NT2/D1 (cell line): ENCODE data around the gene NTN3.

Experiments
- DNase-seq: peaks from one replicate; pipeline ENCODE4 v3.0.0-alpha.2; 2011; ENCODE audit warnings: low read depth, low spot score
- H3K27me3 ChIP-seq: 2 replicates; pipeline ENCODE4 v1.6.0; 2011; ENCODE audit warnings: mild to moderate bottlenecking; ENCODE audit not compliant: insufficient read length, insufficient read depth
- H3K36me3 ChIP-seq: 2 replicates; pipeline ENCODE4 v1.6.1; 2011; ENCODE audit warnings: mild to moderate bottlenecking, low read length, mixed read lengths; ENCODE audit not compliant: insufficient read depth, insufficient read length
- H3K4me1 ChIP-seq: 2 replicates; pipeline ENCODE4 v1.5.1; 2011; ENCODE audit not compliant: insufficient read depth, insufficient read length
- H3K4me3 ChIP-seq: 2 replicates; pipeline ENCODE4 v1.5.1; 2011; ENCODE audit warnings: low read depth; ENCODE audit not compliant: insufficient read length
- H3K9ac ChIP-seq: 2 replicates; pipeline ENCODE4 v1.6.0; 2011; ENCODE audit warnings: low read depth; ENCODE audit not compliant: insufficient read length
- H3K9me3 ChIP-seq: 2 replicates; pipeline ENCODE4 v1.5.1; 2011; ENCODE audit warnings: mild to moderate bottlenecking, low read length; ENCODE audit not compliant: insufficient read depth
- SUZ12 ChIP-seq: IDR thresholded peaks from 2 replicates; pipeline ENCODE4 v1.6.1; 2011; ENCODE audit not compliant: insufficient read length, insufficient read depth; ENCODE audit errors: extremely low read depth
- YY1 ChIP-seq: IDR thresholded peaks from 2 replicates; pipeline ENCODE4 v1.6.1; 2011; ENCODE audit not compliant: insufficient read length, insufficient read depth
- ZNF274 ChIP-seq: IDR thresholded peaks from 2 replicates; pipeline ENCODE4 v1.6.1; 2011; ENCODE audit warnings: mild to moderate bottlenecking, low read depth, low read length

Gene NTN3

GRCh38 chr16:2472488-2472864, 1.4 kb downstream of the NTN3 start:
- TF ChIP-seq SUZ12 (no peak), ZNF274 (no peak), YY1 (no peak)
- Histone ChIP-seq H3K36me3 (no peaks in the 10 kb centered on the region), H3K4me1 (peaks cover 46% of the 10 kb centered on the region), H3K4me3 (no peak overlapping the region), H3K27me3 (peaks cover 33% of the 10 kb centered on the region), H3K9ac (peak overlapping the region; percentile 76), H3K9me3 (no peaks in the 10 kb centered on the region)
- no peak for DNase-seq

DNA sequence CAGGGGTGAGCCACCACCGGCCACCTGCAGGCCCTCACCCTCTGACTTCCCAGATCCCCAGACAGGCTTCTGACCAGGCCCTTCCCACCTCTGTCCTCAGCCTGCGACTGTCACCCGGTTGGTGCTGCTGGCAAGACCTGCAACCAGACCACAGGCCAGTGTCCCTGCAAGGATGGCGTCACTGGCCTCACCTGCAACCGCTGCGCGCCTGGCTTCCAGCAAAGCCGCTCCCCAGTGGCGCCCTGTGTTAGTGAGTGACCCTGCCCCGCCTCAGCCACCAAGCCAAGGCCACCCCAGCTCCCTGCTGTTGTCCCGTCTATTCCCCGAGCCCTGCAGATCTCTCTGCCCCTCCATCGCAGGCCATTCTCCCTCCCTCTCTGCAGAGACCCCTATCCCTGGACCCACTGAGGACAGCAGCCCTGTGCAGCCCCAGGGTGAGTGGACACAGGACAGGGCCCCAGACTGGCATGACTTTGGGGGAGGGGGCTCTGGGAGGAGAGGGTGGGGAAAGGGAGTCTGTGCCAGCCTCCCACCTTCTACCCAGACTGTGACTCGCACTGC, 1.9 kb downstream of the NTN3 start:
- DNase-seq = no peak
- peak overlapping the region; percentile 70 for H3K4me3 ChIP-seq
- peaks cover 46% of the 10 kb centered on the region for H3K4me1 ChIP-seq
- H3K36me3 ChIP-seq = no peaks in the 10 kb centered on the region
- H3K27me3 ChIP-seq = peaks cover 33% of the 10 kb centered on the region
- TF ChIP-seq ZNF274 = no peak
- TF ChIP-seq SUZ12 = no peak
- TF ChIP-seq YY1 = no peak
- no peaks in the 10 kb centered on the region for H3K9me3 ChIP-seq
- peak overlapping the region; percentile 69 for H3K9ac ChIP-seq

DNA sequence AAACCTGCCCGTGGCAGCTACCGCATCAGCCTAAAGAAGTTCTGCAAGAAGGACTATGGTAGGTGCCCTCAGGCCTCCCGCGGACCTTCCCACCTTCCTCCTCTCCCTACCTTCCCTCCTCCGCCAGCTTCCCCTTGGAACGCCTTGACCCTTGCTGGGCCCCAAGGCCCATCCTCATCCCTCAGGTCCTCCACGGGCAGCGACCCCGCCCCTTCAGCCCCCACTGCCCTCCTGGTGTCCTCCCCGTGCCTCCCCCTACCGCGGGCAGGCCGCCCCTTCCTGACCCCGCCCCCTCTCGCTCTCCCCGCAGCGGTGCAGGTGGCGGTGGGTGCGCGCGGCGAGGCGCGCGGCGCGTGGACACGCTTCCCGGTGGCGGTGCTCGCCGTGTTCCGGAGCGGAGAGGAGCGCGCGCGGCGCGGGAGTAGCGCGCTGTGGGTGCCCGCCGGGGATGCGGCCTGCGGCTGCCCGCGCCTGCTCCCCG, 2.4 kb downstream of the NTN3 start:
- Histone ChIP-seq H3K27me3 (peaks cover 33% of the 10 kb centered on the region), H3K4me1 (peaks cover 46% of the 10 kb centered on the region), H3K4me3 (peak overlapping the region; percentile 70), H3K36me3 (no peaks in the 10 kb centered on the region), H3K9ac (peak overlapping the region; percentile 69), H3K9me3 (no peaks in the 10 kb centered on the region)
- no peak for DNase-seq
- TF ChIP-seq YY1 (no peak), ZNF274 (no peak), SUZ12 (no peak)

DNA sequence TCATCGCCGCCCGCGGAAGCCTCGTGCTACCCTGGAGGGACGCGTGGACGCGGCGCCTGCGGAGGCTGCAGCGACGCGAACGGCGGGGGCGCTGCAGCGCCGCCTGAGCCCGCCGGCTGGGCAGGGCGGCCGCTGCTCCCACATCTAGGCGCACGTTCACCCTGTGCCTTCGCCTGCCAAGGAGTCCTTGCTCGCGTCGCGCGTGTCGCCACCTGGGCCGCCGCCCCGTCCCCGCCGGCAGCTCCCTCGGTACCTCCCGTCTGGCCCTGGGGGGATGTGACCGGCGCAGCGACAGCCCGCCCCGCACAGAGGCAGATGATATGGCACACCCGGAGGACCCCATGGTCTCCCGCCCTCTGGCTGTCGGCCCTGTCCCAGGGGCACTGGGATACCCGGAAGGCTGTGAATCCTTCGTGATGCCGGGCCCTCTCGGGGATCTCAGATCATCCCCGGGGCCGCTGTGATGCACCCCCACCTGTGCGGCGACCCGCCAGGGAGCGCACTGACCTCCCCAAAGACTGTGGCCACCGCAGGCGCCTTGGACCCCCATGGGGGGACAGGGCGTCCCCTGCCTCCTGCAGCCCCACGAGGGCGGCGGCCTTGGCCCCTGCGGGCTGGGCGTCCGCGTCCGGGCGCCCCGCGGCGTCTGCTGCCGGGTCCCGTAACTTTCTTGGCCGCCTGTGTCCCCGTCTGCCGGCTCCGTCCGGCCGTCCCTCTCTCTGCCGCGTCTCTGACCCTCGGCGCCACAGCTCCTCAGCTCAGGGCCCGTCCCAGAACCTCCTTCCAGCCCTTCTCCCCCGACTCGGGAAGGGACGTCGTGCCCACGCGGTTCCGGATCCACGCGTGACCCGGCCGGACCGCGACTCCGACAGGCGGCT, 3.1 kb downstream of the NTN3 start:
- Histone ChIP-seq H3K4me3 (peak overlapping the region; percentile 70), H3K9me3 (no peaks in the 10 kb centered on the region), H3K36me3 (peaks cover 2% of the 10 kb centered on the region), H3K9ac (peak overlapping the region; percentile 94), H3K27me3 (peaks cover 33% of the 10 kb centered on the region), H3K4me1 (peaks cover 41% of the 10 kb centered on the region)
- TF ChIP-seq ZNF274 (no peak), YY1 (no peak), SUZ12 (no peak)
- no peak for DNase-seq

GRCh38 chr16:2474877-2475412, 3.8 kb downstream of the NTN3 start, which contains the start of gene TBC1D24:
TSS of gene TBC1D24 (plus strand) at chr16:2475127. CDS start at chr16:2496149, 21,022 bp downstream.
- no peaks in the 10 kb centered on the region for H3K9me3 ChIP-seq
- peak; percentile 66 for DNase-seq
- TF ChIP-seq ZNF274 (no peak), SUZ12 (no peak), YY1 (no peak)
- peaks cover 31% of the 10 kb centered on the region for H3K27me3 ChIP-seq
- peaks cover 34% of the 10 kb centered on the region for H3K4me1 ChIP-seq
- peak within 1 kb of the TSS; percentile 70 for H3K4me3 ChIP-seq
- H3K9ac ChIP-seq = peak within 1 kb of the TSS; percentile 94
- H3K36me3 ChIP-seq = peaks cover 2% of the 10 kb centered on the region

DNA sequence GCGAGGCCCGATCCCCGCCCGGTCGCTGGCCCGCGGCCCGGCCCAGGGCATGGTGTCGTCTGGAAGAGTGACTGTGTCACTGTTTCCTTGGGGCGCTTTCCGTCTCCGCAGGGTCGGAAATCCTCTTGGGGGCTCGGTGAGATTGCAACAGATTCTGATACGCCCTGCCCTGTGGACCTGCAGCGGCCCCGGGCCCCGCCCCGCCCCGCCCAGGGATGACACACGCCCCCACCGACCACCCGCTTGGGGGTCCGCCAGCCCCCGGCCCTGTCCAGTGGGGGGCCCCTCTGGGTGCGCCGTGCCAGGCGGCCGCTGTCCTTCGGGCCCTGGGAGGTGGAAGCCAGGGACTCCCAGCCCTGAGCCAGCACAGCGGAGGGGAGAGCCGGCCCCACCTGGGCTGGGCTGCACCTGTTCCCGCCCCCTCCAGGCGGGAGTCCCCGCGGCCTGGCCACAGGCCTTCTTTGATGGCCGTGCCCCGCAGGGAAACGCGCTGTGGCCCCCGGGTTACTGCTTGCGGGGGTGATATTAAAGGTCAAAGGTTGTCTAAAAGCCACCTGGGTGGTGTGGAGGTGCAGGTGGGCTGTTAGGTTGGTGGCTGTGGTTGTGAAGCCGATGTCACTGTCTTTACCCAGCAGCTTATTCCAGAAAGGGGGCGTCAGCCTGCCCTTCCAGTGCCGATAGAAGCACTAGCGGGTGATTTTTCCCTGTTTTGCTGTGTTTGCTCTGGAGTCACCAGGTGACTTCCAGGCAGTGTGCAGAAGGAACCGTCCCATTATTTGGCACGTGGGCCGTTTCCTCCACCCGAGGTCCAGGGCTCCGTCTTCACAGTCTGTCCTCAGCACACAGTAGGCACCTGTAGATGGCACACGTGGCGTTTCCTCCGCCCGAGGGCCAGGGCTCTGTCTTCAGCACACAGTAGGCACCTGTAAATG, 4.6 kb downstream of the NTN3 start:
- H3K9me3 ChIP-seq = no peaks in the 10 kb centered on the region
- H3K27me3 ChIP-seq = peaks cover 27% of the 10 kb centered on the region

More for the DNA sequence above, 4.6 kb downstream of the NTN3 start:
- Histone ChIP-seq H3K4me3 (peak overlapping the region; percentile 69), H3K4me1 (peaks cover 26% of the 10 kb centered on the region), H3K36me3 (peaks cover 2% of the 10 kb centered on the region), H3K9ac (peak overlapping the region; percentile 79)
- DNase-seq = no peak
- TF ChIP-seq ZNF274 = no peak
